ENCODE data around the gene TRPM2. TPM values are rescaled to one million over a fixed set of nuclear protein-coding genes. Genes with fewer than 3 reads are reported as not detected.

Gene TRPM2
- total RNA-seq, 1 experiment from 2014 or later: 11.0 TPM

GRCh38 chr21:44454747-44455523 is 101.5 kb downstream of the TRPM2 start, which contains the start of gene LRRC3:
TSS of gene LRRC3 (plus strand) at chr21:44455510. CDS start at chr21:44456645, 1,135 bp downstream.
- ChIA-PET POLR2A (no interaction called here), CTCF (no interaction called here)
- BruUV-seq (replicated peaks): no TSS peak
- TF ChIP-seq CTCF (IDR thresholded peaks at IDR 0.05; ENCODE audit: unreplicated experiment): no peak
- no peak within 1 kb of the TSS for H3K4me3 Mint-ChIP-seq (ENCODE audit: unreplicated experiment)
- peaks cover 20% of the 10 kb centered on the region for H3K9me3 Mint-ChIP-seq (ENCODE audit: unreplicated experiment)
- H3K36me3 Mint-ChIP-seq (ENCODE audit: insufficient read depth, unreplicated experiment): no peaks in the 10 kb centered on the region
- DNase-seq (ENCODE audit: unreplicated experiment): no peak
- H3K4me1 Mint-ChIP-seq (ENCODE audit: insufficient read depth, unreplicated experiment): no peaks in the 10 kb centered on the region
- no peak within 1 kb of the TSS for H3K27ac Mint-ChIP-seq (ENCODE audit: low read depth, unreplicated experiment)
- intact Hi-C loops (cut with micrococcal nuclease): no loop called here
- peaks cover 41% of the 10 kb centered on the region for H3K27me3 Mint-ChIP-seq (ENCODE audit: insufficient read depth, unreplicated experiment)

GRCh38 chr21:44455524-44456213 is 102.2 kb downstream of the TRPM2 start:
- CTCF ChIA-PET: no interaction called here
- DNase-seq (ENCODE audit: unreplicated experiment): no peak
- TF ChIP-seq CTCF (IDR thresholded peaks at IDR 0.05; ENCODE audit: unreplicated experiment): no peak
- Mint-ChIP-seq H3K4me1 (ENCODE audit: insufficient read depth, unreplicated experiment) (no peaks in the 10 kb centered on the region), H3K4me3 (ENCODE audit: unreplicated experiment) (no peak overlapping the region), H3K36me3 (ENCODE audit: insufficient read depth, unreplicated experiment) (no peaks in the 10 kb centered on the region), H3K9me3 (ENCODE audit: unreplicated experiment) (peaks cover 20% of the 10 kb centered on the region), H3K27ac (ENCODE audit: low read depth, unreplicated experiment) (no peak overlapping the region), H3K27me3 (ENCODE audit: insufficient read depth, unreplicated experiment) (peaks cover 36% of the 10 kb centered on the region)
- POLR2A ChIA-PET: no interaction called here
- BruUV-seq (replicated peaks): no TSS peak
- intact Hi-C loops (cut with micrococcal nuclease): no loop called here

GRCh38 chr21:44456214-44456914 is 102.9 kb downstream of the TRPM2 start:
- no peaks in the 10 kb centered on the region for H3K36me3 Mint-ChIP-seq (ENCODE audit: insufficient read depth, unreplicated experiment)
- H3K9me3 Mint-ChIP-seq (ENCODE audit: unreplicated experiment): peaks cover 20% of the 10 kb centered on the region
- no peaks in the 10 kb centered on the region for H3K4me1 Mint-ChIP-seq (ENCODE audit: insufficient read depth, unreplicated experiment)
- TF ChIP-seq CTCF (IDR thresholded peaks at IDR 0.05; ENCODE audit: unreplicated experiment): no peak
- no TSS peak for BruUV-seq (replicated peaks)
- no peak overlapping the region for H3K4me3 Mint-ChIP-seq (ENCODE audit: unreplicated experiment)
- H3K27me3 Mint-ChIP-seq (ENCODE audit: insufficient read depth, unreplicated experiment): peaks cover 29% of the 10 kb centered on the region
- POLR2A ChIA-PET: no interaction called here
- no peak for DNase-seq (ENCODE audit: unreplicated experiment)
- intact Hi-C loops (cut with micrococcal nuclease): no loop called here
- H3K27ac Mint-ChIP-seq (ENCODE audit: low read depth, unreplicated experiment): no peak overlapping the region
- CTCF ChIA-PET: no interaction called here

All from MCF 10A (cell line).